Measurements from ENCODE around the gene SERPINB3. TPM values are rescaled to one million over a fixed set of nuclear protein-coding genes. Genes with fewer than 3 reads are reported as not detected.
"Not testable (repeated sequence)": the region's sequence is repeated elsewhere in the genome, so short reads cannot be mapped to it uniquely, and the experiment has no call there.

SERPINB3 gene
- total RNA-seq, 1 donor: not detected

DNA sequence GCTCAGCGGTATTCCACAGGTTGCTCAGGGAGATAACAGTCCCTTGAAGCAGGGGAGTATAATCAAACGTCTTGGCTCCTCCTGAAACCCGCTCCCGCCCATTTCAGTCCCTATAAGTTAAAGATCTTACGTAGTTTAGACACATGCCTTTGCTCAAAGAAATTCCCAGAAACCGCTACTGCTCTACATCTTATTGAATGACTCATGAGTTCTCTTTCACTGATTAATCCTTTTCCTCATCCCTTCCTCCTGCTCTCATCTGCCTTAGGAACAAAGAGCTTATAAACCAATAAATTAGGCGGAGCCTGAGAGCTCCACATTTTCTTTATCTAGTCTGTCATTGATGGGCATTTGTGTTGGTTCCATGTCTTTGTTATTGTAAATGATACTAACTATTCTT lies 13.5 kb downstream of the SERPINB3 start:
- no peak for TF ChIP-seq CTCF (IDR thresholded peaks at IDR 0.05; ENCODE audit: insufficient read depth, low read length)
- no peak overlapping the region for H3K4me3 ChIP-seq (ENCODE audit: low read depth, low read length)
- no peak for DNase-seq (ENCODE audit: low read depth)

DNA sequence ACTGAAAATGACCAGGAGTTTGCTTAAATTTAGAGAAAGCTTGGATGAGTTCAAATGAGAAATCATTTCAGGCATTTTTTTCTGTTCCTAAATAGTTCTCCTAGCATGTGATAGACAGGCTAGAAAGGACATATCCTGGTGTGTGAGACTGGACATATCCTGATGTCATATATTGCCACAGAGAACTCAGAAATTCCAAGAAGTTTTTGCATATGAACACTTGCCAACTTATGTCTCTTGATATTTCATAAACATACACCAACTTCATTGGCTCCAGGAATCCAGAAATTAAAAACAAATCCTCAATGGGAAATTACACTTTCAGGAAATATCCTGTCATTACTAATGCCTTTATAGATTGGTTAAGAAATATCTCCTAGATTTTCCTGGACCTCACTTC lies 14.8 kb downstream of the SERPINB3 start:
- no peak overlapping the region for H3K4me3 ChIP-seq (ENCODE audit: low read depth, low read length)
- peak; percentile 12 for DNase-seq (ENCODE audit: low read depth)
- no peak for TF ChIP-seq CTCF (IDR thresholded peaks at IDR 0.05; ENCODE audit: insufficient read depth, low read length)

GRCh38 chr18:63644694-63645093 lies 17.0 kb downstream of the SERPINB3 start:
- H3K4me3 ChIP-seq (ENCODE audit: low read depth, low read length); DNase-seq (ENCODE audit: low read depth): not testable (repeated sequence)

DNA sequence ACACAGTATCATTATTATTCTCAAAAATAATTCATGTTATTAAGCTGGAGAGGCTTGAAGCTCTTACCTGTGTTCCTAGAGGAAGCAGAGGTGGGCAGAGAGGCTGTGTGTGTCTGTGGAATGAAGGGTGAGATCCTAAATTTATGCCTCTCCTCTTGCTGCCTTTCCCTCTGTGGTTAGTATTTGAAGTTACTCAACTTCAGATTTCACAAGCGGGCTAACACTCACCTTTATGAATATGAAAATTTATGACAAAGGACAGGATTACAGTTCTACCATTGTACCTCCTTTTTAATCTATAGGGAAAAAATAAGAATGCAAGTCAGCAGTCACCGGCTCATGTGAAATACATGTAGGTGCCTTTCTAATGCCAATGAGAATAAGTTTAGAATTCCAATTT lies 17.6 kb downstream of the SERPINB3 start, which contains the start of gene SERPINB4:
SERPINB4 (minus strand) TSS at position 115 of the 400 bp plus-strand sequence. CDS start 679 bp downstream, outside the sequence.
- not testable (repeated sequence) for DNase-seq (ENCODE audit: low read depth); H3K4me3 ChIP-seq (ENCODE audit: low read depth, low read length)

DNA sequence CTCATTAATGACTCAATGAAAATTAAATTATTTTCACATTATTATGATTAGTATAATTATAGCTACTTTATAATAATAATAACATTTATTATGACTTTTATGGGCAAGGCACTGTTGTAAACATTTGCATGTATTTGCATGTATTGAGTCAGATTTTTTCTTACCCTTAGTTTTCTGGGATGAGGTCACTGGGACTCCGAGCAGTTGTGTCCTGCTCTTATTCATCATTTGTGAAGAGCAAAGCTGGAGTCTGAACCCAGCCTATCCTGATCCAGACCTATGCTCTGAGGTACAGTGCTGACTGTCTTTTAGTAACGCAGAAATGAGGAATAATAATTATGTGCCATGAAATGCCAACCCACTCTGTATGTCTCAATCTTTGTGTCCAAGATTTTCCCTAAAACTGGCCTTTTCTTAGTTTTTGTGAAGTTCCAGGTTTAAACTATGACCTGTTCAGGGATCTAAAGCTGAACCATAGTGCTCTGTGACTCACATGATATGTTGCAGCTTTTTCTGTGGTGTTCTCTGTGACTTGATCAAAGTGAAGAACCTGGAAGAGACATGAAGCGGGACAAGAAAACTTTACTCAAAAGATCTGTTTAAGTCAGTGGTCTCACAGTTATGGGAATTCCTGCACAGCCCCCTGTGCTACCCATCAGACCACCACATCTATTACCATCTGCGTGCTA lies 18.9 kb downstream of the SERPINB3 start:
- not testable (repeated sequence) for DNase-seq (ENCODE audit: low read depth); H3K4me3 ChIP-seq (ENCODE audit: low read depth, low read length)

- H3K4me3 ChIP-seq (ENCODE audit: low read depth, low read length); DNase-seq (ENCODE audit: low read depth): not testable (repeated sequence)
Measured at GRCh38 chr18:63641157-63641680, 20.5 kb downstream of the SERPINB3 start.

GRCh38 chr18:63637703-63638102 lies 24.0 kb downstream of the SERPINB3 start:
- no peak overlapping the region for H3K4me3 ChIP-seq (ENCODE audit: low read depth, low read length)
- DNase-seq (ENCODE audit: low read depth): no peak
- no peak for TF ChIP-seq CTCF (IDR thresholded peaks at IDR 0.05; ENCODE audit: insufficient read depth, low read length)

DNA sequence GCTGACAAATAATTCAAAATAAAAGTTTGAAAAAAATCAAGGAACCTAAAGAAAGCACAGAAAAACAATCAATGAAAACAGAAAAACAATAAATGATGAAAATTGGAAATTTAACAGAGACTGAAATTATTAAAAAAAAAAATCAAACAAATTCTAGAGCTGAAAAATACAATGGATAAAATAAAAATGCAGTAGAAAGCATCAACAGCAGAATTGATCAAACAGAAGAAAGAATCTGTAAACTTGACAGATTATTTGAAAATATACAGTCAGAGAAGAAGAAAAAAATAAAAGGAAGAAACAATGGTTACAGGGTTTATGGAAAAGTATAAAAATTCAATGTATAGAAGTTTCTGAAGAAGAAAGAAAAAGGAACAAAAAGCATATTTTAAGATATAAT lies 33.9 kb downstream of the SERPINB3 start:
- H3K4me3 ChIP-seq (ENCODE audit: low read depth, low read length): no peak overlapping the region
- no peak for TF ChIP-seq CTCF (IDR thresholded peaks at IDR 0.05; ENCODE audit: insufficient read depth, low read length)
- no peak for DNase-seq (ENCODE audit: low read depth)

DNA sequence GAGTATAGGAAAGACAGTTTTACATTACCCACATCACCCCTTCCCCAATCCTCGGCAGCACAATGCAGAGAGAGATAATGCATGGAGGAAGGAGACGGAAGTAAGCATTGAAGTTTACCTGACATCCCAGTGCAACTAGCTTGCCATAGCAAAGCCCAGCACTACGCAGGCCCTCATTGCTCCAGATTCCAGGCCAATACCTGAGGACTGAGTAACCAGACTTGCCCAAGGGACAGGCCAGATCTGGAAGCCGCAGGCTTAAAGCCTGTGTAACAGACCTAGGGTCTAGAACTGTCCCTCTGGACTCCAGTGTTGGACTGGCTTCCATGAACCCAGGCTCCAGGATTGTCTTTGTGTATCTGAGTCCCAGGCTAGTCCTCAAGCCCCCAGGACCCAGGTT lies 35.3 kb downstream of the SERPINB3 start:
- no peak for DNase-seq (ENCODE audit: low read depth)
- TF ChIP-seq CTCF (IDR thresholded peaks at IDR 0.05; ENCODE audit: insufficient read depth, low read length): no peak
- no peak overlapping the region for H3K4me3 ChIP-seq (ENCODE audit: low read depth, low read length)
